Jurkat, Clone E6-1 (cell line): ENCODE measurements around the gene SLC35F4.
A peak's percentile ranks its signal among the peaks of the same experiment; 100 is the strongest.
"Not testable (repeated sequence)": the region's sequence is repeated elsewhere in the genome, so short reads cannot be mapped to it uniquely, and the experiment has no call there.

Experiments
- DNase-seq: peaks from one replicate; pipeline ENCODE4 v3.0.0-alpha.2; 2011; ENCODE audit warnings: low read depth, low spot score
- H3K4me3 ChIP-seq: 2 replicates; pipeline ENCODE4 v1.5.1; 2011; ENCODE audit warnings: mild to moderate bottlenecking, low read length, control low read depth, moderate library complexity

The SLC35F4 gene

GRCh38 chr14:57746563-57746962, 119.3 kb downstream of the SLC35F4 start:
- no peak for DNase-seq
- H3K4me3 ChIP-seq: no peak overlapping the region

DNA sequence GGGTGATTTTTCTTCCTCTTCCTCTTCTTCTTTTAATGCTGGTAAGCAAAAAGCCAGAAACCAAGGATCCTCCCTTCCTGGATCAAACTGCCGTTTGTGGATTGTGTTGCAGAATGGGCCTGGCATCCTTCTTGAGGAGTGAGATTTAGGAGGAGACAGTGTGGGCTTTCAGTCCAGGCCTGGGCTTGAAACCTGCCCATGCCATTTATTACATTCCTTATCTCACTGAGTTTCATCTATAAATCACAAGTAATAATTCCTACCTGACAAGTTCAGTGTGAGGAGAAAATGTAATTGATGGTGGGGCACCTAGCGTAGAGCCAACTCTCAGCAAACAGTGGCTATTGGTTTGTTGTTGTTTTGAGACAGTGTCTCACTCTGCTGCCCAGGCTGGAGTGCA, 126.4 kb downstream of the SLC35F4 start:
- no peak for DNase-seq
- no peak overlapping the region for H3K4me3 ChIP-seq

DNA sequence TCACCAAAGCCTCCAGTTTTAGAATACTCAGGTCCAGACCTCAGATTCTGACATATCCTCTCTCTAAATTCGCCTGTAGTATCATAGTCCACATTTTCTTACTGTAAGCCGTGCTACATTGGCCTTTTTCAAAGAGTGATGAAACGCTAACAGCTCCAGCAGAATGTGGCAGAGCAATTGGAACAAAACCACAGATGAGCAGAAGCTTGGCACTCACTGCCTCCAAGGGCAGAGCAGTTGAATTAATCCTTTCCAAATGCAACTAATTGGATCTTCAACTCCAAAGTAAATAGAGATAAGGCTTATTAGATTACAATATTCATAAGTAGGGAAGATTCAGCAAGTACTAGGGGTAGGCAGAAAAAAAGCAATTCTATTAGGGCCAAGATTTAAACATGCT, 128.3 kb downstream of the SLC35F4 start:
- no peak overlapping the region for H3K4me3 ChIP-seq

DNA sequence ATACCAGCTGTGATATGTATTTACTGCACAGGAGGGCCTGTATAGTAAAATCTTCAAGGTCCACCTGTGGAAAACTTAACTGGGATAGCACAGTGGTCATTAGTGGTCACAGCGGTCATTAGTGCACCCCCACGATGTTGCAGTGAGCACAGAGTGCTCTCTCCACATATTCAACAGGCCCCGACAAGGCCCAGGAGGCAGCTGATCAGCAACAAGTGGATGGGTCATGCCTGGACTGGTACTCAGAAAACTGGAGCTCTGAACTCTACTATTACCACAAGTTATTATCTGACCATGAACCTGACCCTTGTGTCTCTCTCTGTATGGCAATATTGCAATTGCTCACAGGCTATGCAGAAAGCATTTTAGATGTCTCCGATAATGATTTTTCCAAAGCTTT, 129.5 kb downstream of the SLC35F4 start:
- no peak for DNase-seq

More for the DNA sequence above, 128.3 kb downstream of the SLC35F4 start:
- no peak for DNase-seq

GRCh38 chr14:57735276-57735675, 130.6 kb downstream of the SLC35F4 start:
- DNase-seq: no peak
- H3K4me3 ChIP-seq: no peak overlapping the region

More for the DNA sequence above, 129.5 kb downstream of the SLC35F4 start:
- H3K4me3 ChIP-seq: no peak overlapping the region

DNA sequence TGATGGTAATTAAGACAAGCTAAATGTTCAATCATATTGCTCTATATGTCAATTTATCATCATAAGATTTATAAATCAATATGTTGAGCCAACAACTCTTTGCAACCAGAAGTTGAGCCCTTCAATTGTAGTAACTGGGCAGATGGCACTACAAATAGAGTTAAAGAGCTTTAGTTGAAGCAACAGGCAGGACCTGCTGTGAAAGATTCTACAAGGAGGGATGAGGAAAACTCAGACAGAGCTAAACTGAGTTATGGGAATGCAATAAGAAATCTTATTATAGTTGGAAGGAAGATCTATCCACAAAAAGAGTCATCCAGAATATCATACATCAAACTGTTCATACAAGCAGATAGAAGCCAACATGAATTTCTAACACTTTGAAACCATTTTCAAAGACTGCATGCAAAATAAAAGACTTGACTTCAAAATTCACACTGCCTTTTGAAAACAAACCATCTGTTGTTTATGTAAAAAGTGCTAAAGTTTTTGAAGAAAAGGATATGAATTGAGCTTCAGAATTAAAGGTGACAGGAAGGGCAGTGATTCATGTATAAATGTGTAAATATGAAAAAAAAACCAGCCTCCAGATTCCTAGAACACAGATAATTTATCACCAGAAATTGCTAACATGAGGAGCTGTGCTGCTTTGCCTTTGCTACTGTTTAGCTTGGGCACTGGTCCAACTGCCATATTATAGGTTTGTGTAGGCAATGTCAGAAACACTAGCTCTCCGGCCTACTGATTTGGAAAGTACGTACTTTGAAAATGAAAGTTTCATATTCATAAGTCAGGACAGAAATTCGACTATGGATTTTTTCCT, 133.2 kb downstream of the SLC35F4 start:
- no peak for DNase-seq
- no peak overlapping the region for H3K4me3 ChIP-seq

DNA sequence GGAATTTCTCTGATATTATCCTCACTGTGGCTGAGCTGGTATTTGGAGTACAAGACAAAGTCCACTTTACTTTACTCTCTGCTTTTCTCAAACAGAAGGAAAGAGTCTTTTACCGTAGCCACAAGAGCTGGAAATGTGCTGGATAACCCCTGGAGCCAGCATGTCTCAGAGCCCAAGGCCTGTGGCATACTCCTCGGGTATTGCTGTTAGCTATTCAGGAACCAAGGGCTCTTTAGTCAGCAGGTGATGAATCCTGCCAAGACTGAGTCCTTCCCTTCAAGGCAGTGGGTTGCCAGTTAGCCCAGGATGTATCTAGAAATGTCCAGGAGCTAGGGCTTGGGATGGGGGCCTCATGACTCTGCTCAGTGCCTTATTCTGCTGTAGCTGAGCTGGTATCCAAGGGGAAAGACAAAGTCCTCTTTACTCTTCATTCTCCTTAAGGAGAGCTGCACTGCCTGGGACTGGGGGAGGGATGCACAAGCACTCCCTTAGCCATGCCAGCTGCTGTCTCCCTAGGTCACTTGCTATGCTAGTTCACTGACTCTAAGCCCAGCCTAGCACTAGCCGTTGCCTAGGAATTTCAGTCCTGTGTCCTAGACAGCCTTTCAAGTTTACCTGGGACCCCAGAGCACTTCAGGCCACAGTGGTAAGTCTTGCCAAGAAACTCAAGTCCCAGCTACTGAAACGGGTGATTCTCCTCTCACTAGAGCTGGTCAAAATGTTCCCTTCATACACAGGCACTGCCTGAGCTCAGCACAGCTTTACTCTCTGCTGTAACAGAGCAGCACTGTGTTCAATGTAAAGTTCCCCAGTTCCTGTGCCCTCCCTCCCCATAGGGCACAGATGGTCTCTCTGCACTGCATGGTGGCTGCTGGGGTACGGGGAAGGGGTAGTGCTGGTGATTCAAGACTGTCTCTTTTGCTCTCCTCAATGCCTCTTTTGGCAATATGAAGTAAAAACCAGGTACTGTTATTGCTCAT, 136.4 kb downstream of the SLC35F4 start:
- DNase-seq: no peak
- H3K4me3 ChIP-seq: no peak overlapping the region

- H3K4me3 ChIP-seq: no peak overlapping the region
- no peak for DNase-seq
Measured at GRCh38 chr14:57725399-57726077, 140.4 kb downstream of the SLC35F4 start.

- H3K4me3 ChIP-seq, DNase-seq: not testable (repeated sequence)
Measured at GRCh38 chr14:57722141-57722540, 143.8 kb downstream of the SLC35F4 start.

- DNase-seq: no peak
- no peak overlapping the region for H3K4me3 ChIP-seq
Measured at GRCh38 chr14:57714487-57714931, 151.4 kb downstream of the SLC35F4 start.

- H3K4me3 ChIP-seq: no peak overlapping the region
- no peak for DNase-seq
Measured at GRCh38 chr14:57712698-57713097, 153.2 kb downstream of the SLC35F4 start.

DNA sequence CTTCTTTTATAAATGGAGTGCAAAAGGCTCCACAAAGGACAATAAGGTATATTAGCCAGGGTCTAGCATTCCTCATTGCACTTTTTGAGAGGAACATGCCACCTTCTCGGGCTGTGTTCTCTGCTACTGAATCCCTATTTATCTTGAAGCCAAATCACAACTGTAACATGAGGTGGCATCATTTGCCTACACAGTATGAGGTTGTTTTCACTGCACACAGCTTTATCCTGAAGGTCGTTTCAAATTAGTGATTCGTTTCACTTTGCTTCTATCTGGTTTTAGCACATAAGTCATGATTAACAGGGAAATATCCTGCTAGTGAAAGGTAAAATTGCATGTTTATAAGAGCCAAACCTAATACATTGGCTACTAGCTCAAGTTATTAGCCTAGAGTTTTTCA, 153.8 kb downstream of the SLC35F4 start:
- H3K4me3 ChIP-seq: no peak overlapping the region
- DNase-seq: no peak

- no peak for DNase-seq
- H3K4me3 ChIP-seq: no peak overlapping the region
Measured at GRCh38 chr14:57709909-57710308, 156.0 kb downstream of the SLC35F4 start.

DNA sequence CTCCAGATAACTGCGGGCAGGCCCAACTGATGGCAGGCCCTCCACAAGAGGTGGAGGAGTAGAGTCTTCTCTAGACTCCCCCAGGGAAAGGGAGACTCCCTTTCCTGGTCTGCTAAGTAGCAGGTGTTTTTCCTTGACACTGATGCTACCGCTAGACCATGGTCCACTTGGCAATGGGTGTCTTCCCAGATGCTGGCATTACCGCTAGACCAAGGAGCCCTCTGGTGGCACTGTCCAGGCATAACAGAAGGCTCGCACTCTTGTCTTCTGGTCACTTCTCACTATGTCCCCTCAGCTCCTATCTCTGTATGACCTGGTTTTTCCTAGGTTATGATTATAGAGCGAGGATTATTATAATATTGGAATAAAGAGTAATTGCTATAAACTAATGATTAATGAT, 156.8 kb downstream of the SLC35F4 start:
- DNase-seq: not testable (repeated sequence)

GRCh38 chr14:57707219-57707618, 158.7 kb downstream of the SLC35F4 start:
- no peak for DNase-seq
- H3K4me3 ChIP-seq: no peak overlapping the region

More for the DNA sequence above, 156.8 kb downstream of the SLC35F4 start:
- not testable (repeated sequence) for H3K4me3 ChIP-seq

DNA sequence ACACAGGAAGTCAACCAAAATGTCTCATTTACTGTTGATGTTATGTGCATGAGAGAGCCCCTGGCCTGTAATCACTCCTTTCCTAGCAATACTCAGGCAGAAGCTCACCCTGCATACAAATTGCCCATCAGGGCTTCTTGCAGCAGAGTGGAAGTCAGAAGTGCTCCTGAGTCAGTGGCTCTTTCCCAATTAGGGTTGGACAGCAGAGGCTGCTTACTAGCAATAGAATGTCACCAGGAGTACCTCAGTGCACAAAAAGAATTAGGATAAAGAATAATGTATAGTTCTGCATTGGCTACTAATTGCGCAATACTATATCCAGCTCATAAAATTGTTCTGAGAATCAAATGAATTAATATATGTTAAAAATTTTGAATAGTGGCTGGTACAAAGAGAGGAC, 161.1 kb downstream of the SLC35F4 start:
- H3K4me3 ChIP-seq: no peak overlapping the region
- no peak for DNase-seq

GRCh38 chr14:57699947-57700346, 165.9 kb downstream of the SLC35F4 start:
- no peak for DNase-seq
- no peak overlapping the region for H3K4me3 ChIP-seq

DNA sequence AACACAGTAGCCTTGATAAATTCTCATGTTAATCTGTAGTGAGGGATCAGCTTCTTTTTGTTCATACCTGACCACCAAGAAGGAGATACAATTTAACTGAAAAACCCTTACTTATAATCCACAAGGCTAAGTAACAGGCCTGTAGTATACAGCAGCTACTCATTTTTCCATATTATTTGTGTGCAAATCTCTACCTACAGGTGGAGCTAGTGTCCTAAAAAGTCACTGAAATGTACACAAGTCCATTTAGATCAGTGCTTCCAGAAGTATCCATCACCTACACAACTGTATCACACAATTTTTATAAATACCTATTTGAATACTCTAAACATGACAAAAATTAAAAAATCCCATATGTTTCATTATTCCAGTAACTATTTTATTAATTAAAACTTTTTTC, 173.2 kb downstream of the SLC35F4 start:
- peak; percentile 51 for DNase-seq
- no peak overlapping the region for H3K4me3 ChIP-seq

GRCh38 chr14:57687416-57687815, 178.5 kb downstream of the SLC35F4 start:
- no peak overlapping the region for H3K4me3 ChIP-seq
- no peak for DNase-seq
